HCT116 (cell line): Measurements from ENCODE around the gene RAB3B. TPM values are rescaled to one million over a fixed set of nuclear protein-coding genes. Genes with fewer than 3 reads are reported as not detected.

Experiments
- ATAC-seq: fragments of 200-7000 bp; cut with Tn5 transposase; 2 replicates; pipeline ENCODE4 v1.9.1; 2020; ENCODE audit warnings: mild to moderate bottlenecking, moderate library complexity
- BruUV-seq: library from RNA; stranded (reverse); fragments of 400-500 nt; replicated peaks from 2 replicates; lab custom pipeline; 2021; lab: Mats Ljungman, UMichigan
- CTCF ChIA-PET: fragments of 300-600 bp; sonication (Branson Sonifier 250); formaldehyde crosslinking; loops from one replicate; lab custom pipeline; 2021; ENCODE audit warnings: antibody characterized with exemption; lab: Charles Lee
- POLR2A ChIA-PET: fragments of 300-600, 350-600 bp; sonication (Branson Sonifier 250); formaldehyde crosslinking; loops from one replicate; lab custom pipeline; 2021; ENCODE audit warnings: antibody characterized with exemption; lab: Charles Lee
- RAD21 ChIA-PET, 2 experiments: fragments of 300-600 bp; sonication (Branson Sonifier 250); formaldehyde crosslinking; loops; one replicate each; lab custom pipeline; 2023; ENCODE audit warnings: low total read pairs in 2 of 2; ENCODE audit not compliant: uncharacterized antibody in 2 of 2, unreplicated experiment in 2 of 2, low non-redundant PET in 1 of 2; lab: Charles Lee
- DNase-seq: peaks from one replicate; pipeline ENCODE4 v3.0.0-alpha.2; 2010; ENCODE audit warnings: low read depth, low spot score
- H2AFZ ChIP-seq: fragments of 200-600 bp; shearing (Covaris generic), sonication (generic); 2 replicates; pipeline ENCODE4 v1.6.1; 2017; ENCODE audit warnings: low read depth, mixed run types, mixed read lengths, antibody characterized with exemption, low read length; ENCODE audit not compliant: poor library complexity, severe bottlenecking
- H3K27ac ChIP-seq: 2 replicates; pipeline ENCODE4 v1.5.1; 2012; ENCODE audit warnings: low read depth, low read length
- H3K27me3 ChIP-seq: fragments of 200-600 bp; sonication (generic); 2 replicates; pipeline ENCODE4 v1.6.1; 2016; ENCODE audit warnings: mixed run types, low read length, mixed read lengths; ENCODE audit not compliant: insufficient read depth
- H3K36me3 ChIP-seq, 2 experiments: fragments of 200-500 bp in 1 of 2; fragments of 200-600 bp in 1 of 2; sonication (Bioruptor generic) in 1 of 2; sonication (generic) in 1 of 2; 2 replicates each; pipeline versions ENCODE4 v1.5.1 to v1.6.1; 2014 to 2016; ENCODE audit warnings: low read length in 2 of 2, inconsistent platforms in 1 of 2, mixed read lengths in 1 of 2, mixed run types in 1 of 2; ENCODE audit not compliant: insufficient read depth in 2 of 2, control insufficient read depth in 1 of 2
- H3K4me1 ChIP-seq, 2 experiments: fragments of 200-600 bp in 1 of 2; sonication (generic) in 1 of 2; 2 replicates each; pipeline versions ENCODE4 v1.5.1 to v1.6.1; 2012 to 2017; ENCODE audit warnings: low read length in 2 of 2, inconsistent platforms in 1 of 2, mild to moderate bottlenecking in 1 of 2, mixed read lengths in 1 of 2, mixed run types in 1 of 2, moderate library complexity in 1 of 2; ENCODE audit not compliant: insufficient read depth in 2 of 2, control insufficient read depth in 1 of 2
- H3K4me2 ChIP-seq: fragments of 200-600 bp; sonication (generic); 2 replicates; pipeline ENCODE4 v1.6.1; 2017; ENCODE audit warnings: mixed run types, low read length, mixed read lengths
- H3K4me3 ChIP-seq, 2 experiments: fragments of 200-600 bp in 1 of 2; sonication (generic) in 1 of 2; replicated peaks in 1 of 2; 2 replicates each; pipeline ENCODE4 v1.5.1; 2011 to 2016; ENCODE audit warnings: low read length in 2 of 2, control low read depth in 1 of 2, low read depth in 1 of 2, mild to moderate bottlenecking in 1 of 2, mixed read lengths in 1 of 2, mixed run types in 1 of 2
- H3K79me2 ChIP-seq: fragments of 200-600 bp; sonication (generic); 2 replicates; pipeline ENCODE4 v1.6.1; 2017; ENCODE audit warnings: mild to moderate bottlenecking, mixed run types, low read length, moderate library complexity, mixed read lengths; ENCODE audit not compliant: insufficient read depth
- H3K9ac ChIP-seq: fragments of 200-600 bp; sonication (generic); 2 replicates; pipeline ENCODE4 v1.6.1; 2016; ENCODE audit warnings: low read length, mixed read lengths
- H3K9me2 ChIP-seq: fragments of 200-600 bp; sonication (generic), shearing (Covaris generic); 2 replicates; pipeline ENCODE4 v1.6.1; 2017; ENCODE audit warnings: mixed run types, mild to moderate bottlenecking, moderate library complexity; ENCODE audit not compliant: insufficient read depth
- H3K9me3 ChIP-seq, 2 experiments: fragments of 200-500 bp in 1 of 2; fragments of 200-600 bp in 1 of 2; sonication (Bioruptor generic) in 1 of 2; sonication (generic) in 1 of 2; 2 replicates each; pipeline ENCODE4 v1.6.1; 2014 to 2017; ENCODE audit warnings: low read length in 2 of 2, mixed read lengths in 2 of 2, inconsistent platforms in 1 of 2, low read depth in 1 of 2, mild to moderate bottlenecking in 1 of 2, mixed run types in 1 of 2, moderate library complexity in 1 of 2; ENCODE audit not compliant: control insufficient read depth in 1 of 2, insufficient read depth in 1 of 2
- H4K20me1 ChIP-seq: fragments of 200-600 bp; sonication (generic), shearing (Covaris generic); 2 replicates; pipeline ENCODE4 v1.6.1; 2017; ENCODE audit warnings: mixed run types, mild to moderate bottlenecking, moderate library complexity; ENCODE audit not compliant: insufficient read depth
- CBX3 ChIP-seq: IDR thresholded peaks from 2 replicates; pipeline ENCODE4 v1.6.1; 2012; ENCODE audit warnings: low read depth
- CEBPB ChIP-seq: IDR thresholded peaks from 2 replicates; pipeline ENCODE4 v1.6.1; 2012; ENCODE audit warnings: low read depth
- EZH2 ChIP-seq: fragments of 200-600 bp; sonication (generic); IDR thresholded peaks from 2 replicates; pipeline ENCODE4 v1.6.1; 2017; ENCODE audit warnings: antibody characterized with exemption, mixed run types
- FOSL1 ChIP-seq: IDR thresholded peaks from 2 replicates; pipeline ENCODE4 v1.6.1; 2012; ENCODE audit warnings: low read depth
- POLR2A ChIP-seq: IDR thresholded peaks from 2 replicates; pipeline ENCODE4 v1.7.0; 2011; ENCODE audit warnings: borderline replicate concordance; ENCODE audit not compliant: insufficient read depth, insufficient read length; ENCODE audit errors: extremely low read depth
- RAD21 ChIP-seq: IDR thresholded peaks from 2 replicates; pipeline ENCODE4 v1.6.1; 2012; ENCODE audit warnings: low read depth, mild to moderate bottlenecking
- TCF7L2 ChIP-seq: IDR thresholded peaks from 2 replicates; pipeline ENCODE4 v1.7.0; 2011; ENCODE audit warnings: borderline replicate concordance, inconsistent platforms; ENCODE audit not compliant: insufficient read depth, insufficient read length; ENCODE audit errors: extremely low read depth
- ZNF274 ChIP-seq: fragments of 200-500 bp; sonication (Bioruptor generic); IDR thresholded peaks from 2 replicates; pipeline ENCODE4 v1.6.1; 2014; ENCODE audit warnings: mild to moderate bottlenecking, low read depth, low read length, inconsistent platforms
- intact Hi-C: fragments of 100-400 bp; cut with micrococcal nuclease; formaldehyde crosslinking; loops from 2 replicates; pipeline ENCODE4 v1.10.0; 2022
- total RNA-seq: library from RNA; stranded (reverse); gene quantifications from one replicate; pipeline ENCODE4 v1.2.1, GENCODE V29; 2021; ENCODE audit not compliant: unreplicated experiment
- TF ChIP-seq, protein P1 (sequence below): IDR thresholded peaks from 2 replicates; pipeline ENCODE4 v1.6.1; 2012

RAB3B gene
- total RNA-seq, 1 experiment from 2014 or later: 15.1 TPM

- TF ChIP-seq RAD21: no peak
- TF ChIP-seq ZNF274: no peak
Measured at GRCh38 chr1:51878616-51879336, 111.7 kb downstream of the RAB3B start, which contains the start of gene NRDC (continued).

GRCh38 chr1:51878308-51878615 lies 112.2 kb downstream of the RAB3B start:
- intact Hi-C loops: no loop called here
- DNase-seq (no peak), ATAC-seq (peak; percentile 24)
- Histone ChIP-seq H3K4me2 (peak overlapping the region; percentile 96), H3K79me2 (peaks cover 52% of the 10 kb centered on the region), H3K9me2 (no peaks in the 10 kb centered on the region), H3K27ac (peak overlapping the region; percentile 89), H3K27me3 (no peaks in the 10 kb centered on the region), H3K4me1 (peaks cover 9 to 20% of the 10 kb centered on the region in 2 experiments; a peak in 3 of 4 replicates), H3K9ac (peak overlapping the region; percentile 100), H3K36me3 (no peaks in the 10 kb centered on the region), H3K9me3 (no peaks in the 10 kb centered on the region), H4K20me1 (no peaks in the 10 kb centered on the region), H3K4me3 (peak overlapping the region; percentile 74 to 80), H2AFZ (no peak overlapping the region)
- no peak for TF ChIP-seq RAD21
- TF ChIP-seq, protein P1, sequence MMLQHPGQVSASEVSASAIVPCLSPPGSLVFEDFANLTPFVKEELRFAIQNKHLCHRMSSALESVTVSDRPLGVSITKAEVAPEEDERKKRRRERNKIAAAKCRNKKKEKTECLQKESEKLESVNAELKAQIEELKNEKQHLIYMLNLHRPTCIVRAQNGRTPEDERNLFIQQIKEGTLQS: no peak
- TF ChIP-seq CBX3: no peak
- no peak for TF ChIP-seq ZNF274
- TF ChIP-seq CEBPB: no peak
- no peak for TF ChIP-seq POLR2A
- TF ChIP-seq EZH2: no peak
- no peak for TF ChIP-seq TCF7L2
- no peak for TF ChIP-seq FOSL1
- no TSS peak for BruUV-seq
- CTCF ChIA-PET: no interaction called here
- POLR2A ChIA-PET: no interaction called here
- RAD21 ChIA-PET: no interaction called here
